WTC11 (cell line): ENCODE results near the gene TMC1. TPM values are rescaled to one million over a fixed set of nuclear protein-coding genes. Genes with fewer than 3 reads are reported as not detected.
A peak's percentile ranks its signal among the peaks of the same experiment; 100 is the strongest.
"Not testable (repeated sequence)": the region's sequence is repeated elsewhere in the genome, so short reads cannot be mapped to it uniquely, and the experiment has no call there.

Source experiments
- ATAC-seq: fragments of 200-7000 bp; cut with Tn5 transposase; 2 replicates; pipeline ENCODE4 v1.10.0; 2021; ENCODE audit warnings: mild to moderate bottlenecking, moderate library complexity
- CTCF ChIA-PET: fragments of 300-600 bp; sonication (Branson Sonifier 250); formaldehyde crosslinking; loops from one replicate; lab custom pipeline; 2021; ENCODE audit warnings: antibody characterized with exemption; lab: Charles Lee
- POLR2A ChIA-PET: fragments of 350-600 bp; sonication (Branson Sonifier 250); formaldehyde crosslinking; loops from one replicate; lab custom pipeline; 2021; ENCODE audit warnings: antibody characterized with exemption; lab: Charles Lee
- DNase-seq: peaks from one replicate; pipeline ENCODE4 v3.0.0; 2021; ENCODE audit warnings: low spot score
- H3K27ac Mint-ChIP-seq: 2 replicates; pipeline ENCODE4 v1.8.0; 2021; ENCODE audit warnings: mixed read lengths
- H3K27me3 Mint-ChIP-seq: 2 replicates; pipeline ENCODE4 v1.8.0; 2021; ENCODE audit warnings: low read depth, mild to moderate bottlenecking, moderate library complexity, mixed read lengths
- H3K36me3 Mint-ChIP-seq: 2 replicates; pipeline ENCODE4 v1.8.0; 2021; ENCODE audit warnings: mixed read lengths
- H3K4me1 Mint-ChIP-seq: 2 replicates; pipeline ENCODE4 v1.8.0; 2022; ENCODE audit warnings: mixed read lengths
- H3K4me3 Mint-ChIP-seq: 2 replicates; pipeline ENCODE4 v1.8.0; 2021; ENCODE audit warnings: mild to moderate bottlenecking, moderate library complexity, mixed read lengths
- H3K9me3 Mint-ChIP-seq: 2 replicates; pipeline ENCODE4 v1.8.0; 2021; ENCODE audit warnings: mixed read lengths
- CREB1 ChIP-seq: sonication (generic); formaldehyde crosslinking; IDR thresholded peaks from 2 replicates; pipeline ENCODE4 v1.8.0; 2023; ENCODE audit warnings: mild to moderate bottlenecking, missing genetic modification reagents
- ESRRA ChIP-seq: sonication (generic); formaldehyde crosslinking; IDR thresholded peaks from 2 replicates; pipeline ENCODE4 v1.8.1; 2022; ENCODE audit warnings: mild to moderate bottlenecking, missing genetic modification reagents, borderline replicate concordance
- FOXK1 ChIP-seq: sonication (generic); formaldehyde crosslinking; IDR thresholded peaks from 2 replicates; pipeline ENCODE4 v1.8.0; 2022; ENCODE audit warnings: mild to moderate bottlenecking, moderate library complexity, missing genetic modification reagents
- HMGA2 ChIP-seq: fragments of 250-450 bp; sonication (Bioruptor Pico); IDR thresholded peaks from 2 replicates; pipeline ENCODE4 v1.4.0; 2021; ENCODE audit warnings: mild to moderate bottlenecking, moderate library complexity
- IRF1 ChIP-seq: sonication (generic); formaldehyde crosslinking; IDR thresholded peaks from 2 replicates; pipeline ENCODE4 v1.8.0; 2023; ENCODE audit warnings: missing genetic modification reagents
- MXD4 ChIP-seq: fragments of 250-450 bp; sonication (Bioruptor Pico); IDR thresholded peaks from 2 replicates; pipeline ENCODE4 v1.8.0; 2021; ENCODE audit warnings: mild to moderate bottlenecking, moderate library complexity, borderline replicate concordance
- NFATC4 ChIP-seq: fragments of 250-450 bp; sonication (Bioruptor Pico); IDR thresholded peaks from 2 replicates; pipeline ENCODE4 v1.9.0; 2021; ENCODE audit warnings: mild to moderate bottlenecking
- NR3C1 ChIP-seq: sonication (generic); formaldehyde crosslinking; conservative IDR thresholded peaks from 2 replicates; pipeline ENCODE4 v1.8.1; 2023; ENCODE audit warnings: low read depth, mild to moderate bottlenecking, missing genetic modification reagents
- TEAD1 ChIP-seq: sonication (generic); formaldehyde crosslinking; IDR thresholded peaks from 2 replicates; pipeline ENCODE4 v1.8.0; 2022; ENCODE audit warnings: mild to moderate bottlenecking, missing genetic modification reagents
- ZNF138 ChIP-seq: sonication (generic); formaldehyde crosslinking; conservative IDR thresholded peaks from 2 replicates; pipeline ENCODE4 v1.8.1; 2022; ENCODE audit warnings: mild to moderate bottlenecking, moderate library complexity, missing genetic modification reagents
- ZNF423 ChIP-seq: fragments of 250-450 bp; sonication (Bioruptor Pico); IDR thresholded peaks from 2 replicates; pipeline ENCODE4 v2.1.2; 2022; ENCODE audit warnings: mild to moderate bottlenecking, moderate library complexity
- total RNA-seq: library from RNA; stranded (reverse); gene quantifications from 3 replicates; pipeline ENCODE4 v1.2.3, GENCODE V29; 2021
- TF ChIP-seq, protein P1 (sequence below): sonication (generic); formaldehyde crosslinking; IDR thresholded peaks from 2 replicates; pipeline ENCODE4 v1.8.1; 2023; ENCODE audit warnings: mild to moderate bottlenecking, missing genetic modification reagents, moderate library complexity
- TF ChIP-seq, protein P2 (sequence below): sonication (generic); formaldehyde crosslinking; IDR thresholded peaks from 2 replicates; pipeline ENCODE4 v1.8.1; 2022; ENCODE audit warnings: missing genetic modification reagents, borderline replicate concordance
- TF ChIP-seq, protein P3 (sequence below): sonication (generic); formaldehyde crosslinking; IDR thresholded peaks from 2 replicates; pipeline ENCODE4 v1.8.0; 2022; ENCODE audit warnings: mild to moderate bottlenecking, missing genetic modification reagents
- TF ChIP-seq, protein P4 (sequence below): sonication (generic); formaldehyde crosslinking; IDR thresholded peaks from 2 replicates; pipeline ENCODE4 v1.8.1; 2022; ENCODE audit warnings: low read depth, missing genetic modification reagents, borderline replicate concordance
- TF ChIP-seq, protein P5 (sequence below): sonication (generic); formaldehyde crosslinking; IDR thresholded peaks from 2 replicates; pipeline ENCODE4 v1.8.1; 2022; ENCODE audit warnings: low read depth, mild to moderate bottlenecking, moderate library complexity, missing genetic modification reagents, borderline replicate concordance
- TF ChIP-seq, protein P6 (sequence below): fragments of 200-600 bp; IDR thresholded peaks from 2 replicates; pipeline ENCODE4 v1.8.0; 2022; ENCODE audit warnings: antibody characterized with exemption

The TMC1 gene
- total RNA-seq, 1 experiment from 2014 or later = 0.31 TPM

- POLR2A ChIA-PET, H3K27ac Mint-ChIP-seq, H3K4me1 Mint-ChIP-seq, DNase-seq, H3K27me3 Mint-ChIP-seq, H3K4me3 Mint-ChIP-seq, CTCF ChIA-PET, ATAC-seq: not testable (repeated sequence)
- peak; percentile 92 for TF ChIP-seq HMGA2 (CRISPR knock-in tag)
- Mint-ChIP-seq H3K36me3 (peaks cover 12% of the 10 kb centered on the region), H3K9me3 (peaks cover 41% of the 10 kb centered on the region)
These were observed 328.8 kb downstream of the TMC1 start for GRCh38 chr9:72850209-72850608.

DNA sequence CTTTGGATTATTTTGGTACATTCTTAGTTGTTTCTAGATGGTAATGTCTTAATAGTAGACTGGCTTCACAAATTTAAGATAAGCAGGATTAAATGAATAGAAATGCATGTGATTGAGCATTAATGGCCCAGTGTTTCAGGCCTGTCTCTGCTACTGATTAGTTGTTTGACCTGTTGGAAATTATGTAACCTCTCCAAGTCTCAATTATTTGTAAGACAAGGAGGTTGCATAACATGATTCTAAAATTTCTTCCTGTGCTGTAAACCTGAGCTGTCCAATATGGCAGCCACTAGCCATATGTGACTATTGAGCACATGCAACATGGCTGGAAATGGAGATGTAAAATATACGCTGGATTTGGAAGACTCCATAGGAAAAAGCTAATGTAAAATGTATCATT, 333.9 kb downstream of the TMC1 start:
- ATAC-seq (no peak), DNase-seq (no peak)
- Mint-ChIP-seq H3K27ac (no peak overlapping the region), H3K27me3 (no peaks in the 10 kb centered on the region; the same call in 1 of the 2 replicates), H3K36me3 (peaks cover 5% of the 10 kb centered on the region), H3K4me3 (no peak overlapping the region), H3K9me3 (peaks cover 7% of the 10 kb centered on the region), H3K4me1 (peaks cover 16% of the 10 kb centered on the region)
- TF ChIP-seq, protein P1, sequence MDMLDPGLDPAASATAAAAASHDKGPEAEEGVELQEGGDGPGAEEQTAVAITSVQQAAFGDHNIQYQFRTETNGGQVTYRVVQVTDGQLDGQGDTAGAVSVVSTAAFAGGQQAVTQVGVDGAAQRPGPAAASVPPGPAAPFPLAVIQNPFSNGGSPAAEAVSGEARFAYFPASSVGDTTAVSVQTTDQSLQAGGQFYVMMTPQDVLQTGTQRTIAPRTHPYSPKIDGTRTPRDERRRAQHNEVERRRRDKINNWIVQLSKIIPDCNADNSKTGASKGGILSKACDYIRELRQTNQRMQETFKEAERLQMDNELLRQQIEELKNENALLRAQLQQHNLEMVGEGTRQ (CRISPR knock-in tag) = no peak
- TF ChIP-seq NR3C1 (CRISPR knock-in tag) (no peak), ZNF423 (CRISPR knock-in tag) (no peak), TEAD1 (no peak), FOXK1 (CRISPR knock-in tag) (no peak), ZNF138 (CRISPR knock-in tag) (no peak), CREB1 (CRISPR knock-in tag) (no peak), IRF1 (CRISPR knock-in tag) (no peak), MXD4 (CRISPR knock-in tag) (no peak), ESRRA (CRISPR knock-in tag) (no peak), NFATC4 (CRISPR knock-in tag) (no peak)
- TF ChIP-seq, protein P2, sequence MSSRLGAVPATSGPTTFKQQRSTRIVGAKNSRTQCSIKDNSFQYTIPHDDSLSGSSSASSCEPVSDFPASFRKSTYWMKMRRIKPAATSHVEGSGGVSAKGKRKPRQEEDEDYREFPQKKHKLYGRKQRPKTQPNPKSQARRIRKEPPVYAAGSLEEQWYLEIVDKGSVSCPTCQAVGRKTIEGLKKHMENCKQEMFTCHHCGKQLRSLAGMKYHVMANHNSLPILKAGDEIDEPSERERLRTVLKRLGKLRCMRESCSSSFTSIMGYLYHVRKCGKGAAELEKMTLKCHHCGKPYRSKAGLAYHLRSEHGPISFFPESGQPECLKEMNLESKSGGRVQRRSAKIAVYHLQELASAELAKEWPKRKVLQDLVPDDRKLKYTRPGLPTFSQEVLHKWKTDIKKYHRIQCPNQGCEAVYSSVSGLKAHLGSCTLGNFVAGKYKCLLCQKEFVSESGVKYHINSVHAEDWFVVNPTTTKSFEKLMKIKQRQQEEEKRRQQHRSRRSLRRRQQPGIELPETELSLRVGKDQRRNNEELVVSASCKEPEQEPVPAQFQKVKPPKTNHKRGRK (CRISPR knock-in tag) = no peak
- TF ChIP-seq, protein P3, sequence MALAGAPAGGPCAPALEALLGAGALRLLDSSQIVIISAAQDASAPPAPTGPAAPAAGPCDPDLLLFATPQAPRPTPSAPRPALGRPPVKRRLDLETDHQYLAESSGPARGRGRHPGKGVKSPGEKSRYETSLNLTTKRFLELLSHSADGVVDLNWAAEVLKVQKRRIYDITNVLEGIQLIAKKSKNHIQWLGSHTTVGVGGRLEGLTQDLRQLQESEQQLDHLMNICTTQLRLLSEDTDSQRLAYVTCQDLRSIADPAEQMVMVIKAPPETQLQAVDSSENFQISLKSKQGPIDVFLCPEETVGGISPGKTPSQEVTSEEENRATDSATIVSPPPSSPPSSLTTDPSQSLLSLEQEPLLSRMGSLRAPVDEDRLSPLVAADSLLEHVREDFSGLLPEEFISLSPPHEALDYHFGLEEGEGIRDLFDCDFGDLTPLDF = no peak
- TF ChIP-seq, protein P4, sequence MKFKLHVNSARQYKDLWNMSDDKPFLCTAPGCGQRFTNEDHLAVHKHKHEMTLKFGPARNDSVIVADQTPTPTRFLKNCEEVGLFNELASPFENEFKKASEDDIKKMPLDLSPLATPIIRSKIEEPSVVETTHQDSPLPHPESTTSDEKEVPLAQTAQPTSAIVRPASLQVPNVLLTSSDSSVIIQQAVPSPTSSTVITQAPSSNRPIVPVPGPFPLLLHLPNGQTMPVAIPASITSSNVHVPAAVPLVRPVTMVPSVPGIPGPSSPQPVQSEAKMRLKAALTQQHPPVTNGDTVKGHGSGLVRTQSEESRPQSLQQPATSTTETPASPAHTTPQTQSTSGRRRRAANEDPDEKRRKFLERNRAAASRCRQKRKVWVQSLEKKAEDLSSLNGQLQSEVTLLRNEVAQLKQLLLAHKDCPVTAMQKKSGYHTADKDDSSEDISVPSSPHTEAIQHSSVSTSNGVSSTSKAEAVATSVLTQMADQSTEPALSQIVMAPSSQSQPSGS (CRISPR knock-in tag) = no peak
- TF ChIP-seq, protein P5, sequence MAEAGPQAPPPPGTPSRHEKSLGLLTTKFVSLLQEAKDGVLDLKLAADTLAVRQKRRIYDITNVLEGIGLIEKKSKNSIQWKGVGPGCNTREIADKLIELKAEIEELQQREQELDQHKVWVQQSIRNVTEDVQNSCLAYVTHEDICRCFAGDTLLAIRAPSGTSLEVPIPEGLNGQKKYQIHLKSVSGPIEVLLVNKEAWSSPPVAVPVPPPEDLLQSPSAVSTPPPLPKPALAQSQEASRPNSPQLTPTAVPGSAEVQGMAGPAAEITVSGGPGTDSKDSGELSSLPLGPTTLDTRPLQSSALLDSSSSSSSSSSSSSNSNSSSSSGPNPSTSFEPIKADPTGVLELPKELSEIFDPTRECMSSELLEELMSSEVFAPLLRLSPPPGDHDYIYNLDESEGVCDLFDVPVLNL (CRISPR knock-in tag) = no peak
- TF ChIP-seq, protein P6, sequence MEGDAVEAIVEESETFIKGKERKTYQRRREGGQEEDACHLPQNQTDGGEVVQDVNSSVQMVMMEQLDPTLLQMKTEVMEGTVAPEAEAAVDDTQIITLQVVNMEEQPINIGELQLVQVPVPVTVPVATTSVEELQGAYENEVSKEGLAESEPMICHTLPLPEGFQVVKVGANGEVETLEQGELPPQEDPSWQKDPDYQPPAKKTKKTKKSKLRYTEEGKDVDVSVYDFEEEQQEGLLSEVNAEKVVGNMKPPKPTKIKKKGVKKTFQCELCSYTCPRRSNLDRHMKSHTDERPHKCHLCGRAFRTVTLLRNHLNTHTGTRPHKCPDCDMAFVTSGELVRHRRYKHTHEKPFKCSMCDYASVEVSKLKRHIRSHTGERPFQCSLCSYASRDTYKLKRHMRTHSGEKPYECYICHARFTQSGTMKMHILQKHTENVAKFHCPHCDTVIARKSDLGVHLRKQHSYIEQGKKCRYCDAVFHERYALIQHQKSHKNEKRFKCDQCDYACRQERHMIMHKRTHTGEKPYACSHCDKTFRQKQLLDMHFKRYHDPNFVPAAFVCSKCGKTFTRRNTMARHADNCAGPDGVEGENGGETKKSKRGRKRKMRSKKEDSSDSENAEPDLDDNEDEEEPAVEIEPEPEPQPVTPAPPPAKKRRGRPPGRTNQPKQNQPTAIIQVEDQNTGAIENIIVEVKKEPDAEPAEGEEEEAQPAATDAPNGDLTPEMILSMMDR = no peak
- ChIA-PET POLR2A (no interaction called here), CTCF (interaction anchor here (3.5 kb wide), 1 partner anchor 10 kb away, joined by 44 read pairs; no protein-coding TSS in a partner anchor)
